Calu3 (cell line): Measurements from ENCODE around the gene SEPTIN10. TPM values are rescaled to one million over a fixed set of nuclear protein-coding genes. Genes with fewer than 3 reads are reported as not detected.

ENCODE experiments used
- BruUV-seq: library from RNA; stranded (reverse); fragments of 400-500 nt; replicated peaks from 2 replicates; lab custom pipeline; 2021; lab: Mats Ljungman, UMichigan
- CTCF ChIA-PET: fragments of 300-600 bp; sonication (Branson Sonifier 250); formaldehyde crosslinking; loops from one replicate; lab custom pipeline; 2022; ENCODE audit warnings: antibody characterized with exemption; lab: Charles Lee
- DNase-seq: peaks from one replicate; pipeline ENCODE4 v3.0.0; 2022
- H3K27ac Mint-ChIP-seq: one replicate; pipeline ENCODE4 v1.8.0; 2022; ENCODE audit warnings: mixed read lengths; ENCODE audit not compliant: unreplicated experiment
- H3K27me3 Mint-ChIP-seq: one replicate; pipeline ENCODE4 v1.8.0; 2022; ENCODE audit warnings: mixed read lengths; ENCODE audit not compliant: unreplicated experiment
- H3K36me3 Mint-ChIP-seq: one replicate; pipeline ENCODE4 v1.8.0; 2022; ENCODE audit warnings: mild to moderate bottlenecking, moderate library complexity, mixed read lengths; ENCODE audit not compliant: insufficient read depth, unreplicated experiment
- H3K4me1 Mint-ChIP-seq: one replicate; pipeline ENCODE4 v1.8.0; 2022; ENCODE audit warnings: mild to moderate bottlenecking, low read depth, mixed read lengths; ENCODE audit not compliant: unreplicated experiment
- H3K4me3 Mint-ChIP-seq: one replicate; pipeline ENCODE4 v1.8.0; 2022; ENCODE audit warnings: mild to moderate bottlenecking, low read depth, moderate library complexity, mixed read lengths; ENCODE audit not compliant: unreplicated experiment
- H3K9me3 Mint-ChIP-seq: one replicate; pipeline ENCODE4 v1.8.0; 2022; ENCODE audit warnings: low read depth, mixed read lengths; ENCODE audit not compliant: unreplicated experiment
- CTCF ChIP-seq: fragments of 200-600 bp; IDR thresholded peaks from one replicate; pipeline ENCODE4 v1.8.0; 2022; ENCODE audit warnings: antibody characterized with exemption; ENCODE audit not compliant: unreplicated experiment
- intact Hi-C: fragments of 100-400 bp; cut with micrococcal nuclease; formaldehyde crosslinking; loops from one replicate; pipeline ENCODE4 v1.10.0; 2022; ENCODE audit not compliant: unreplicated experiment
- total RNA-seq: library from RNA; stranded (reverse); gene quantifications from 2 replicates; pipeline ENCODE4 v1.2.3, GENCODE V29; 2022

The SEPTIN10 gene
- total RNA-seq, 1 experiment from 2014 or later: 72.2 TPM

DNA sequence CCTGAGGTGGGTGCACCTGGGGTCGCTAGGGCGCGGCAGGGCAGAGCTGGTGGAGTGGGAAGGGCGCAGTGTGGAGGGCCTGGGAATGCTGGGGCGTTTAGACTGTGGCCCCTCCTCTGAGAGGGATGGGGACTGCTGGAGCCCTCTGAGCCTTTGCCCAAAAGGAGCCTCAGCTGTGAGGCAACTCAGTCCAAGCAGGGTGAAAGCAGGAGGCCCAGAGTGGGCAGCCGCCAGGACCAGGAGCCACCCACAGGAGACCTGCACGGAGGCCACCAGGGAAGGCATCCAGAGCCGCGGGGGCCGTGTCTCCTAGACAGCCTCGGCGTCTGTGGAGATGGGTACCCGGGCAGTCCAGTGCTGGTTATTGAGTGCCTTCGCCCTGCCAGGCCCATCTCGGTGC lies 114.9 kb downstream of the SEPTIN10 start:
- DNase-seq: no peak
- H3K4me1 Mint-ChIP-seq: peaks cover 9% of the 10 kb centered on the region
- CTCF ChIA-PET: no interaction called here
- BruUV-seq: no TSS peak
- no peaks in the 10 kb centered on the region for H3K36me3 Mint-ChIP-seq
- peaks cover 42% of the 10 kb centered on the region for H3K27me3 Mint-ChIP-seq
- no peaks in the 10 kb centered on the region for H3K9me3 Mint-ChIP-seq
- TF ChIP-seq CTCF: no peak
- H3K27ac Mint-ChIP-seq: no peak overlapping the region
- no peak overlapping the region for H3K4me3 Mint-ChIP-seq
- intact Hi-C loops: no loop called here

GRCh38 chr2:109497911-109498870 lies 115.6 kb downstream of the SEPTIN10 start:
- peaks cover 9% of the 10 kb centered on the region for H3K4me1 Mint-ChIP-seq
- no peak overlapping the region for H3K27ac Mint-ChIP-seq
- no peak for TF ChIP-seq CTCF
- peaks cover 35% of the 10 kb centered on the region for H3K27me3 Mint-ChIP-seq
- H3K9me3 Mint-ChIP-seq: no peaks in the 10 kb centered on the region
- no peak for DNase-seq
- CTCF ChIA-PET: interaction anchor here (0.7 to 0.8 kb wide), 2 partner anchors 26 to 27 kb away, joined by 3 read pairs; no protein-coding TSS in a partner anchor
- no peak overlapping the region for H3K4me3 Mint-ChIP-seq
- no peaks in the 10 kb centered on the region for H3K36me3 Mint-ChIP-seq
- no TSS peak for BruUV-seq
- intact Hi-C loops: no loop called here

DNA sequence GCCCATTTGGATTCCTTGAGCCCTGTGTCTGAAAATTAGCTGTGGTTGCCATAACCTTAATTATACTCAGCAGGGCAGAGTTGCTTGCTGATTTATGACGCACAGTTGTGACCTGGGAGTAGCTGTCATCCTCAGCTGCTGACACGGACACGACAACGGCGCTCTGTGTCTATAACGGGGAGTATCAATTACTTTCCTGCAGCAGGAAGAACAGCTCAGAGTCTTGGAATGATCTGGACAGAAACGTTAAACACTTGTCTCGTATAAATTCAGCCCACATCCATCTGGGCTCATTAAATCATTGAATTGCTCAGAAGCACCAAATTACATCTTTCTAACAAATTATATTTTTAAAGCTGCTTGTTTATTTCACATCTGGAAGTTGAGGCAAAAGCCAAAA lies 116.3 kb downstream of the SEPTIN10 start:
- no TSS peak for BruUV-seq
- DNase-seq: no peak
- Mint-ChIP-seq H3K27ac (no peak overlapping the region), H3K27me3 (peaks cover 29% of the 10 kb centered on the region), H3K4me3 (no peak overlapping the region), H3K4me1 (peaks cover 9% of the 10 kb centered on the region), H3K9me3 (no peaks in the 10 kb centered on the region), H3K36me3 (no peaks in the 10 kb centered on the region)
- intact Hi-C loops: no loop called here
- TF ChIP-seq CTCF: no peak
- CTCF ChIA-PET: interaction anchor here (0.7 to 0.8 kb wide), 2 partner anchors 26 to 27 kb away, joined by 3 read pairs; no protein-coding TSS in a partner anchor

DNA sequence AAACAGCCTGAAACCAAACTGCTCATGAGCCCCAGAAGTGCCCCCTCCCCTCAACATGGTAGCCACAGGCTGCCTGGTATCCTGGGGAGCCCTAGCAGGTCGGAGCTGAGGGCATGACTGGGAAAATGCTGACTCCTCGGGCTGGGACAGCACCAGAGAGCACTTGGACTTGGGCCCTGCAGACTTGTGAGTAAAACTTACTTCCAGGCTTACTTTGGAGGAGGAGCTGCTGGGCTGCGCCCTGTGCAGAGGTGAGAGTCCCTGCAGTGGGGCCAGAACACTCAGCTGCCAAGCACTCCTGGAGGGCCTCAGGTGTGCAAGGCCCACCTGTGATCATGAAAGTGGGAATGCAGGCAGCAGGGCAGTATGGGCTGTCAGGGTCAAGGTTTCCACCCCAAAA lies 119.4 kb downstream of the SEPTIN10 start:
- Mint-ChIP-seq H3K27me3 (peaks cover 12% of the 10 kb centered on the region), H3K4me3 (no peak overlapping the region), H3K4me1 (peaks cover under 1% of the 10 kb centered on the region), H3K36me3 (no peaks in the 10 kb centered on the region), H3K9me3 (no peaks in the 10 kb centered on the region), H3K27ac (no peak overlapping the region)
- no peak for DNase-seq
- BruUV-seq: no TSS peak
- no peak for TF ChIP-seq CTCF
- CTCF ChIA-PET: no interaction called here
- intact Hi-C loops: no loop called here
